PFSK-1 (cell line): ENCODE measurements around the gene POLE.

Experiments used
- POLR2AphosphoS5 ChIP-seq: IDR thresholded peaks from 2 replicates; pipeline ENCODE4 v1.6.1; 2012; ENCODE audit warnings: low read depth, mild to moderate bottlenecking, control low read depth, low read length, moderate library complexity
- REST ChIP-seq, 2 experiments: IDR thresholded peaks; 2 replicates each; pipeline versions ENCODE4 v1.6.1 to v1.8.0; 2011 to 2012; ENCODE audit warnings: low read depth in 2 of 2, low read length in 2 of 2, control low read depth in 1 of 2, inconsistent platforms in 1 of 2, mild to moderate bottlenecking in 1 of 2, moderate library complexity in 1 of 2; ENCODE audit not compliant: insufficient read depth in 1 of 2
- TAF1 ChIP-seq: IDR thresholded peaks from 2 replicates; pipeline ENCODE4 v1.6.1; 2012; ENCODE audit warnings: low read length, control low read depth, borderline replicate concordance; ENCODE audit not compliant: insufficient read depth

- TF ChIP-seq POLR2AphosphoS5 = peak; percentile 51
- TF ChIP-seq REST (IDR thresholded peaks at IDR 0.05; ENCODE audit: insufficient read depth in 1 of 2, low read depth in 2 of 2, low read length in 2 of 2) = no peak
- no peak for TF ChIP-seq TAF1
These were observed 48.4 kb downstream of the POLE start for GRCh38 chr12:132638541-132639408.
